Endothelial cell of umbilical vein (primary cell): Measurements from ENCODE around the gene HDAC4.

Source experiments
- CTCF ChIP-seq, 2 donors: IDR thresholded peaks; 1 replicate in 1 of 2; 2 replicates in 1 of 2; pipeline ENCODE4 v1.5.1; 2011; ENCODE audit warnings: low read length in 2 of 2, mild to moderate bottlenecking in 2 of 2, moderate library complexity in 2 of 2, control low read depth in 1 of 2, inconsistent platforms in 1 of 2, low read depth in 1 of 2; ENCODE audit not compliant: insufficient read depth in 1 of 2; ENCODE audit errors: extremely low read depth in 1 of 2
- EZH2 ChIP-seq: IDR thresholded peaks from 2 replicates; pipeline ENCODE4 v1.6.1; 2012; ENCODE audit warnings: borderline replicate concordance, low read depth, mild to moderate bottlenecking, moderate library complexity, low read length, inconsistent platforms; ENCODE audit not compliant: severe bottlenecking
- FOS ChIP-seq: IDR thresholded peaks from 2 replicates; pipeline ENCODE4 v1.6.1; 2011; ENCODE audit warnings: mild to moderate bottlenecking, low read length, moderate library complexity, borderline replicate concordance; ENCODE audit not compliant: insufficient read depth
- GATA2 ChIP-seq: IDR thresholded peaks from 2 replicates; pipeline ENCODE4 v1.7.0; 2011; ENCODE audit warnings: low read depth, mild to moderate bottlenecking, moderate library complexity, mixed read lengths, low read length; ENCODE audit not compliant: insufficient read length, insufficient read depth
- MAX ChIP-seq: IDR thresholded peaks from 2 replicates; pipeline ENCODE4 v1.6.1; 2011; ENCODE audit not compliant: insufficient read depth, insufficient read length
- MYC ChIP-seq: IDR thresholded peaks from one replicate; pipeline ENCODE4 v1.6.1; 2011; ENCODE audit warnings: mild to moderate bottlenecking, low read depth, low read length
- POLR2A ChIP-seq: IDR thresholded peaks from 2 replicates; pipeline ENCODE4 v1.6.1; 2012; ENCODE audit warnings: low read depth, mild to moderate bottlenecking, control low read depth, low read length
- POLR2AphosphoS5 ChIP-seq: IDR thresholded peaks from 2 replicates; pipeline ENCODE4 v1.6.1; 2012; ENCODE audit warnings: low read depth, mild to moderate bottlenecking, control low read depth, low read length, moderate library complexity; ENCODE audit not compliant: insufficient read depth

DNA sequence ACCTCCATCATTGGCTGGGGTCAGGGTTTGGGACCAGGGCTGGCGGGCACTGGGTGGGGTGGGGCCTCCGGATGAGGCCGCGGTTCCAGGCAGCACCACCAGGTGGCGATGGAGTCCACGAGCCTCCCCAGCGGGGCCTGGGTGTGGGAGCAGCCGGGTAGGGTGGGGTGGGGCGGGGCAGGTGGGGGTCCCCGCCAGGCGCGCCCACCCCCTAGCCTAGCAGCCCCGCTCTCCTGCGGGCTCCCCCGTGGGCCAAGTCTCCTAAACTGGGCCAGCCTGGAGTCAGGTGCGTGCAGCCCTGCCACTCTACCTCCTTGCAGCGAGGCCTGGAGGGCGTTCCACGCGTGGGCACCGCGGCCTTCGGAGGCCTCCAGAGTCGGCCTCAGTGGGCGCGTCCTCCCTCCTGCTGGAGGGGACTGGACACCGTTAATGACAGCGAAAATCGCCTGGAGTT lies 365.4 kb downstream of the HDAC4 start:
- peak; percentile 38 to 92 for TF ChIP-seq CTCF (IDR thresholded peaks at IDR 0.05; ENCODE audit: extremely low read depth in 1 of 2, insufficient read depth in 1 of 2, low read depth in 1 of 2, low read length in 2 of 2)
- TF ChIP-seq FOS = no peak
- TF ChIP-seq POLR2AphosphoS5 = no peak
- TF ChIP-seq EZH2 = no peak
- no peak for TF ChIP-seq GATA2
- no peak for TF ChIP-seq MAX
- TF ChIP-seq MYC = no peak
- TF ChIP-seq POLR2A = no peak
